Measurements from ENCODE around the gene DUSP1. TPM values are rescaled to one million over a fixed set of nuclear protein-coding genes. Genes with fewer than 3 reads are reported as not detected.

The DUSP1 gene
- total and polyA plus RNA-seq, 10 of the 15 experiments (the other 5 are each of a cell fraction or from before 2014, with no cell fraction given) = 1.4 to 6.2 (median 3.9) TPM

DNA sequence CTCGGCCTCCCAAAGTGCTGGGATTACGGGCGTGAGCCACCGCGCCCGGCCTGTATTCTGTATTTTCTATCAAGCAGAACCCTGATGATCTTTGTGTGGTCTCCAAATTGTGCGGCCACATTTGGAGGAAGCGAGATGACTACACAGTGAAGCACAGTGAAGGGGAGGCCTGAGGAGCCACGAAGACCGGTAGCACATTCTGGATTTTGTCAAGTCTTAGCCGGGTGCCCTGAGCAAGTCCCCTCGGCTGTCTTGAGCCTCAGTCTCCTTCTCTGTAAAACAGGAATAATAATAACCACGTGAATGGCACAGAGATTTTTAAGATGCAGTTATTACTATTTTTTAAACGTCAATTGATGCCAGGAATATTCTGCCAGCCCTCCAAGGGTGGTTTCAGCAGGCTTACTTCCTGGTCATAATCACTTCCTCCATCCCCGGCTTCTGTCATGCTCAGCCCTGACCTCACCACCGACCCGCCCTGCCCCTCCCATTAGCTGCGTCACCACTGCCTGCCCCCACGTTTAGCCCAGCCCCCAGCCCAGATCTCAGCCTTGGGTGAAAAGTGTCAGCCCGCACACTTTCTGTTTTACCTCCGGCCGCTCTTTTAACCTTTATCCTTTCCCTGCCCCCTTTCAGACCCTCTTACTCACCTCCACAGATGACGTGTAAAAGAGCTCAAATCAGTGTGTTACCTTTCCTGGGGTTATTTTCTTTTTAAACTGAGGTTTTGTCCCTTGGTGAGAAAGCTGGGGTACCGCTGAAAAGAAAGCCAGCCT is 36.1 kb upstream of the DUSP1 start (continued):
- TF ChIP-seq, protein P1, sequence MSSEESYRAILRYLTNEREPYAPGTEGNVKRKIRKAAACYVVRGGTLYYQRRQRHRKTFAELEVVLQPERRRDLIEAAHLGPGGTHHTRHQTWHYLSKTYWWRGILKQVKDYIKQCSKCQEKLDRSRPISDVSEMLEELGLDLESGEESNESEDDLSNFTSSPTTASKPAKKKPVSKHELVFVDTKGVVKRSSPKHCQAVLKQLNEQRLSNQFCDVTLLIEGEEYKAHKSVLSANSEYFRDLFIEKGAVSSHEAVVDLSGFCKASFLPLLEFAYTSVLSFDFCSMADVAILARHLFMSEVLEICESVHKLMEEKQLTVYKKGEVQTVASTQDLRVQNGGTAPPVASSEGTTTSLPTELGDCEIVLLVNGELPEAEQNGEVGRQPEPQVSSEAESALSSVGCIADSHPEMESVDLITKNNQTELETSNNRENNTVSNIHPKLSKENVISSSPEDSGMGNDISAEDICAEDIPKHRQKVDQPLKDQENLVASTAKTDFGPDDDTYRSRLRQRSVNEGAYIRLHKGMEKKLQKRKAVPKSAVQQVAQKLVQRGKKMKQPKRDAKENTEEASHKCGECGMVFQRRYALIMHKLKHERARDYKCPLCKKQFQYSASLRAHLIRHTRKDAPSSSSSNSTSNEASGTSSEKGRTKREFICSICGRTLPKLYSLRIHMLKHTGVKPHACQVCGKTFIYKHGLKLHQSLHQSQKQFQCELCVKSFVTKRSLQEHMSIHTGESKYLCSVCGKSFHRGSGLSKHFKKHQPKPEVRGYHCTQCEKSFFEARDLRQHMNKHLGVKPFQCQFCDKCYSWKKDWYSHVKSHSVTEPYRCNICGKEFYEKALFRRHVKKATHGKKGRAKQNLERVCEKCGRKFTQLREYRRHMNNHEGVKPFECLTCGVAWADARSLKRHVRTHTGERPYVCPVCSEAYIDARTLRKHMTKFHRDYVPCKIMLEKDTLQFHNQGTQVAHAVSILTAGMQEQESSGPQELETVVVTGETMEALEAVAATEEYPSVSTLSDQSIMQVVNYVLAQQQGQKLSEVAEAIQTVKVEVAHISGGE (CRISPR knock-in tag; IDR thresholded peaks at IDR 0.05) = no peak
- TF ChIP-seq ETV6 (conservative IDR thresholded peaks at IDR 0.05 in 1 of 2, IDR thresholded peaks at IDR 0.05 in 1 of 2; ENCODE audit: borderline replicate concordance in 1 of 2, low read depth in 1 of 2) (no peak; a peak in 1 of 4 replicates), PAX5 (IDR thresholded peaks at IDR 0.05; ENCODE audit: borderline replicate concordance, low read depth, low read length) (peak; percentile 46; the same call in 1 of the 2 replicates), ZSCAN29 (IDR thresholded peaks at IDR 0.05) (no peak), ZBTB33 (IDR thresholded peaks at IDR 0.05) (no peak), CREB1 (IDR thresholded peaks at IDR 0.05; ENCODE audit: low read depth) (peak; percentile 97), NFIC (IDR thresholded peaks at IDR 0.05; ENCODE audit: low read depth, low read length) (peak; percentile 65), CBX3 (IDR thresholded peaks at IDR 0.05; ENCODE audit: borderline replicate concordance, low read depth) (no peak), SIX5 (IDR thresholded peaks at IDR 0.05; ENCODE audit: low read depth, low read length, severe bottlenecking) (peak; percentile 21), STAT3 (IDR thresholded peaks at IDR 0.05; ENCODE audit: low read depth, low read length) (no peak), HSF1 (IDR thresholded peaks at IDR 0.05; ENCODE audit: low read depth, low read length) (no peak), BCL11A (IDR thresholded peaks at IDR 0.05; ENCODE audit: low read depth, low read length) (peak; percentile 34; the same call in 1 of the 2 replicates), HDGF (IDR thresholded peaks at IDR 0.05) (0 out of 2 replicates have a peak, but pooled peaks have one; percentile 38)
- TF ChIP-seq, protein P2, sequence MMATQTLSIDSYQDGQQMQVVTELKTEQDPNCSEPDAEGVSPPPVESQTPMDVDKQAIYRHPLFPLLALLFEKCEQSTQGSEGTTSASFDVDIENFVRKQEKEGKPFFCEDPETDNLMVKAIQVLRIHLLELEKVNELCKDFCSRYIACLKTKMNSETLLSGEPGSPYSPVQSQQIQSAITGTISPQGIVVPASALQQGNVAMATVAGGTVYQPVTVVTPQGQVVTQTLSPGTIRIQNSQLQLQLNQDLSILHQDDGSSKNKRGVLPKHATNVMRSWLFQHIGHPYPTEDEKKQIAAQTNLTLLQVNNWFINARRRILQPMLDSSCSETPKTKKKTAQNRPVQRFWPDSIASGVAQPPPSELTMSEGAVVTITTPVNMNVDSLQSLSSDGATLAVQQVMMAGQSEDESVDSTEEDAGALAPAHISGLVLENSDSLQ (IDR thresholded peaks at IDR 0.05) = 0 out of 2 replicates have a peak, but pooled peaks have one; percentile 20

Measured in GM12878 (cell line).